NOMO-1 (cell line): ENCODE data around the gene GALNT13.

Experiments used
- DNase-seq, 2 experiments: peaks; one replicate each; lab custom pipeline; 2025; ENCODE audit not compliant: unreplicated experiment in 2 of 2; lab: John Stamatoyannopoulos, UW

The GALNT13 gene

GRCh38 chr2:154203902-154204301 lies 332.2 kb downstream of the GALNT13 start:
- no peak for DNase-seq

- no peak for DNase-seq
Measured at GRCh38 chr2:154207288-154208047, 335.7 kb downstream of the GALNT13 start.

DNA sequence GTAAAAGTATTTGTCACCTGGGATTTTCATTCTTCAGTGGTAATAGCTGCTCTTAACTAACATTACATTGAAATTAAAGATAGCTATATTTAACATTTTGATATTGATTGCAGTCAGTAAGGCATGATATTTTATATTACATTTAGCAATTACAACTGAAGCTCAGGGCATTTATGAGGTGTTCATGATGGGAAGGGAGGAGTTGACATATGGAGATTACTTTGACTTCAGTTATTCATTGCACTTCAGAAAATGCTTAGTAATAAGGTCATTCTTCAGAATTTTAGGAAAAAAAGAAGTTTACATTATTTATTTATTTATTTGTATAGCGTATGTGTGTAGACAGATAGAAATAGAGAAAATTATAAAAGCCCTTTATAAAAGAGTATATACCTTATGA lies 352.0 kb downstream of the GALNT13 start:
- DNase-seq = no peak

DNA sequence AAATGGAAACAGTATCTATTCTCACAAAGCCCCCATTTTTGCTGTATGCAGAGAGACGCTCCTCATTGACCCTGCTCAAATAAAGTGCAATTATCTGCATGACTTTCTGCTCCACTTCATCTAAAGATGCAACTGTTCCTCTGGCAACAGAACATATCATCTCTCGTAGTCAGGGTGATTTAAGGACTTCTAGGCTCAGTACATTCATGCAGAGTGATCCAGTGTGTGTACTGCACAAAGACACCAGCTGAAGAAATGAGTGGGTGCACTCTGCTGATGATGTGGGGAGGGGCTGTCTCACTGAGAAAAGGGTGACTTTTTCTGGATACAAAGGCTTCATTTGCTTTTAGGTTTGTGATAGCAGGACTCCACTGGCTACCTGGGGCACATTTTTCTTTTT lies 355.2 kb downstream of the GALNT13 start:
- no peak for DNase-seq

GRCh38 chr2:154228566-154229280 lies 357.0 kb downstream of the GALNT13 start:
- no peak for DNase-seq

DNA sequence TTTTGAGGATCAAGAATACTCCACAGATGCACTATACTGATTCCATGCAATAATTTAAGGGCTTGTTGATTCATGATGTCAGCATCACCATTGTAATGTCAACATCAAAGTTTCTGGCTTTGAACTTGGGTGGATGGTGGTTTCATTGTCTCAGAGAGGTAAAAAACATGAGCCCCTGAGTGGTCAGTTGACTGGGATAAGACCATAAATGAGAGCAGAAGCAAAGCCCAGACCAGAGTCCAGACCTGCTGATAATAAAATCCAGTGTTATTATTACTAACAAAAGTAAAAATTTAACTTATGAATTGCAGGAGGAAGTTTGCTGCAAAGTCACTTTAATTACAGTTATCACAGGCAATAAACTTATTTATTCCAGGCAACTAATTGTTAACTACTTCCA lies 358.2 kb downstream of the GALNT13 start:
- no peak for DNase-seq

DNA sequence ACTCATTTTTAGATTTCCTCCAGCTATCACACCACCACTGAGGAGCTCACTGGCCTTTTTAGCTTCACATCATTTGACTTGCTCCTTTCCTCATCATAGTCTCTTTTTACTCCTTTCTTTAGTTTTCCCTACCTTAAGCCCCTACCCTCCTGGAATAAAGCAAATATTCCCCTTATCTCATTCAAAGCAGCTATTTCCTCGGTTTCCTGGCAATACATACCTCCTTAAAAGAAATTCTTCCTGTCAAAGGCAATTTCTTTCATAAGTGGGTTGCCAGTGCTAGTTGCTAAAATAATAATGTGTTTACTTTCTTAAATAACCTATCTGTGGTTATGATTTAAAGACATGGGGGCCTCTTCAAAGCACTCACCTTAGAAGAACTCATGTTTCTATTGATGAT lies 359.3 kb downstream of the GALNT13 start:
- no peak for DNase-seq

GRCh38 chr2:154233231-154233630 lies 361.5 kb downstream of the GALNT13 start:
- DNase-seq = no peak

- DNase-seq = no peak
Measured at GRCh38 chr2:154238252-154238651, 366.5 kb downstream of the GALNT13 start.

GRCh38 chr2:154240316-154240715 lies 368.6 kb downstream of the GALNT13 start:
- DNase-seq = no peak

DNA sequence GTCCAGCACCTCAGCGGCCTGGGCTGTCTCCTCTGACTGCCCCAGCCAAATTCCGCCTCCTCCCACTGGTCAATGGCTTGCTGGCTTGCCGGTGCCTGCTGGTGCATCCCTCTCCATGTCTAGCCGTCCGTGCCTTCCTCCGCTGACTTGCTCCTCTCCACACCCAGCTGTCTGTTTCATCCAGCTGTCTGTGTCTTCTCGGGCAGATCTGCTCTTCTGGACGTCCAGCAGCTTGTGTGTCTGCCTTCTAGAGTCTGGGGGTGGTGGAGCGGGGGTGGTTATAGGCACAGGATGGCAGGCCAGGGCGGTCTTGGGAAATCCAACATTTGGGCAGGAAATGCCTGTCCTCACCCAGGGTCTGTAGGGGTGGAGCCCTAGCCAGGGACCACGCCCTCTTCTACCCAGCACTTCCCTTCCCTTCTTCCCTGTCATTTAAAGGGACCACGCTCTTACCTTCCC lies 369.2 kb downstream of the GALNT13 start:
- DNase-seq = no peak

GRCh38 chr2:154242687-154243086 lies 371.0 kb downstream of the GALNT13 start:
- DNase-seq = no peak

GRCh38 chr2:154243685-154244084 lies 372.0 kb downstream of the GALNT13 start:
- no peak for DNase-seq

GRCh38 chr2:154244932-154245331 lies 373.2 kb downstream of the GALNT13 start:
- DNase-seq = no peak

GRCh38 chr2:154247503-154247902 lies 375.8 kb downstream of the GALNT13 start:
- no peak for DNase-seq

DNA sequence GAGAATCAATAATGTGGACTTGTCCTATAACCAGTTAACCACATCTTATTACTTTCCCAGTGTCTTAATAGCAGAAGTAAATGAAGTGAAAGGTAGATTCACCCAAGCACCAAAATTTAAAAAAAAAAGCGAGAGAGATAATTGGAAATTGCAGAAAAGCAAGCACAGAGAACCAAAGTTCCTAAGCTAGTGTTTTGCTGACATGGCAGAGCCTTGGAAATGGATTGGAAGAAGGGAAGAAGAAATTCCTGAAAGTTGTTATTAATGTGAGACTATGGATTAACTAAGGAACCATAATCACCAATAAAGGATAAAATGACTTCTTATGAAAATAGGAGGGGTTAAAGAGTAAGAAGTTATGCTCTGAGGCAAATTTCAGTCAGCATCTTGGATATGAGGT lies 384.4 kb downstream of the GALNT13 start:
- no peak for DNase-seq

- DNase-seq = no peak
Measured at GRCh38 chr2:154259030-154259429, 387.3 kb downstream of the GALNT13 start.

- DNase-seq = no peak
Measured at GRCh38 chr2:154261473-154262027, 389.8 kb downstream of the GALNT13 start.

DNA sequence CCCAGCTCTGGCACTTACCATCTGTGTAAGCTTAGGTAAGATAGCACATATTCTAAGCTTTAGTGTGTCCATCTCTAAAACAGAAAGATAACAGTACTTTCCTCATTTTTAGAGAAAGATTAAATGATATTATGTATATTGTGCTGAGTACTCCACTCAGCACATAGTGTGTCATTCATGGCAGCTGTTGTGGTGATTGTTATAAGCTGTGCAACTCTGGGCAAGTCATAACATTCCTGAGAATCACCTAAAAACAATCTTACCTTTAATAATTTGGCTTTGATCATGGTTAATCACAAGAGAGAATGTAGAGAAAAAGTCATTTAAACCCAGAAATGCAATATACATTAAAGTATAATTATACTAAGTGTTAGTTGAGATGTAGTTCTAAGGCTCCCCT lies 391.5 kb downstream of the GALNT13 start:
- DNase-seq = no peak

DNA sequence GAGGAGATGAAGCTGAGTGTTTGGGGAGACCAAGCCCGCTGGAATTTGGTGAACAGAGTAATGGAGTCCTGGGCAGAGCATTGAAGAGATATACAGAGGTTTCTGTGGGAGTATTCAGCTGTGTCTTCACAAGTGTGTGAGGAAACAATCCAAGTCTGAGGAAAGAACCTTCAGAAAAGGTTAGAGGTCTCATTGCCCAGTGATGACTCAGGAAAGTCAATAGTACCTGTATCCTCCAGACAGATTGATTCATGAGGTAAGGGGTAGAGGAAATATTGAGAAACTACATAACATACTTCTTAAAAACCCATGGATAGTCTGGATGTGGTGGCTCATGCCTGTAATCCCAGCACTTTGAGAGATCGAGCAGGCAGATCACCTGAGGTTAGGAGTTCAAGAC lies 392.3 kb downstream of the GALNT13 start:
- no peak for DNase-seq

DNA sequence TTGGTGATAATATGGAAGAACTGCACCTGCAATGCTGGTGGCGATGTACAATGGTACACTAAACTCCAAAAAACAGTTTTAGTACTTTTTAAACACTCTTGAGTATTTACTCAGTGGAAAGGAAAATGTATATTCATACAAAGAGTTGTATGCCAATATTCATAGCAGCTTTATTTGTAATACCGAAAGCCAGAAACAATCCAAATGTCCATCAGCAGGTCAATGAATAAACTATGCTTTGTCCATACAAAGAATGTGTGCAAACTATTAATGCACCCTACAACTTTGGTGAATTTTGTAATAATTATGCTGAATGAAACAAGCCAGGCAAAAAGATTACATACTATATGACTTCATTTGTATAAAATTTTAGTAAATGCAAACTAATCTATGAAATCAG lies 396.3 kb downstream of the GALNT13 start:
- no peak for DNase-seq

GRCh38 chr2:154280543-154280942 lies 408.8 kb downstream of the GALNT13 start:
- no peak for DNase-seq
